IMR-90 (cell line): ENCODE data around the gene MRS2. TPM values are rescaled to one million over a fixed set of nuclear protein-coding genes. Genes with fewer than 3 reads are reported as not detected.

Source experiments
- ATAC-seq: fragments of 200-7000 bp; cut with Tn5 transposase; 2 replicates; pipeline ENCODE4 v1.9.1; 2020; ENCODE audit warnings: low read depth, mild to moderate bottlenecking, moderate library complexity
- BruUV-seq: library from RNA; stranded (reverse); fragments of 400-500 nt; replicated peaks from 2 replicates; lab custom pipeline; 2021; lab: Mats Ljungman, UMichigan
- CTCF ChIA-PET: fragments of 300-600 bp; formaldehyde crosslinking; extraction: SDS; loops from one replicate; lab custom pipeline; 2021; ENCODE audit warnings: antibody characterized with exemption; lab: Yijun Ruan, JAX
- POLR2A ChIA-PET: fragments of 300-600 bp; sonication (Branson Sonifier 250); formaldehyde crosslinking; loops from one replicate; lab custom pipeline; 2022; ENCODE audit warnings: antibody characterized with exemption; ENCODE audit not compliant: unreplicated experiment; lab: Charles Lee
- DNase-seq: peaks from one replicate; pipeline ENCODE4 v3.0.0; 2013
- H2AFZ ChIP-seq: replicated peaks from 2 replicates; pipeline ENCODE3; 2013; ENCODE audit warnings: low read length, mild to moderate bottlenecking; ENCODE audit not compliant: poor library complexity
- H2AK5ac ChIP-seq: 2 replicates; pipeline ENCODE4 v1.6.1; 2013; ENCODE audit warnings: low read depth, low read length, inconsistent platforms
- H2AK9ac ChIP-seq: replicated peaks from 2 replicates; pipeline ENCODE3; 2013; ENCODE audit warnings: mild to moderate bottlenecking, low read depth, low read length, moderate library complexity; ENCODE audit not compliant: poor library complexity
- H2BK120ac ChIP-seq: 2 replicates; pipeline ENCODE4 v1.6.1; 2013; ENCODE audit warnings: low read depth, low read length, inconsistent platforms
- H2BK15ac ChIP-seq: 3 replicates; pipeline ENCODE4 v1.6.1; 2013; ENCODE audit warnings: low read depth, low read length, inconsistent platforms
- H2BK20ac ChIP-seq: 2 replicates; pipeline ENCODE4 v1.6.1; 2013; ENCODE audit warnings: low read depth, mild to moderate bottlenecking, inconsistent platforms, low read length, moderate library complexity
- H2BK5ac ChIP-seq: 2 replicates; pipeline ENCODE4 v1.6.1; 2013; ENCODE audit warnings: mild to moderate bottlenecking, low read depth, low read length, inconsistent platforms; ENCODE audit not compliant: poor library complexity, severe bottlenecking
- H3K14ac ChIP-seq: replicated peaks from 2 replicates; pipeline ENCODE4 v1.6.1; 2013; ENCODE audit warnings: low read depth, low read length, inconsistent platforms
- H3K18ac ChIP-seq: 2 replicates; pipeline ENCODE4 v1.6.1; 2013; ENCODE audit warnings: low read depth, low read length, control low read depth
- H3K23ac ChIP-seq: 2 replicates; pipeline ENCODE4 v1.6.1; 2013; ENCODE audit warnings: low read depth, low read length, inconsistent platforms
- H3K27ac ChIP-seq: 2 replicates; pipeline ENCODE4 v1.5.1; 2013; ENCODE audit warnings: mild to moderate bottlenecking, control low read depth, low read length; ENCODE audit not compliant: insufficient read depth
- H3K27me3 ChIP-seq: 2 replicates; pipeline ENCODE4 v1.6.1; 2013; ENCODE audit warnings: low read length; ENCODE audit not compliant: control insufficient read depth, insufficient read depth
- H3K36me3 ChIP-seq: 2 replicates; pipeline ENCODE4 v1.6.1; 2013; ENCODE audit warnings: low read length, mixed read lengths; ENCODE audit not compliant: control insufficient read depth, insufficient read depth
- H3K4ac ChIP-seq: 2 replicates; pipeline ENCODE4 v1.6.1; 2013; ENCODE audit warnings: low read depth, low read length, inconsistent platforms
- H3K4me1 ChIP-seq: 2 replicates; pipeline ENCODE4 v1.6.1; 2013; ENCODE audit warnings: low read length, mixed read lengths; ENCODE audit not compliant: control insufficient read depth, insufficient read depth
- H3K4me2 ChIP-seq: 2 replicates; pipeline ENCODE4 v1.6.1; 2013; ENCODE audit warnings: low read depth, mild to moderate bottlenecking, control low read depth, low read length, moderate library complexity
- H3K4me3 ChIP-seq: 2 replicates; pipeline ENCODE4 v1.5.1; 2013; ENCODE audit warnings: low read depth, mild to moderate bottlenecking, control low read depth, low read length, moderate library complexity; ENCODE audit not compliant: insufficient read depth
- H3K56ac ChIP-seq: 2 replicates; pipeline ENCODE4 v1.6.1; 2013; ENCODE audit warnings: low read length, inconsistent platforms; ENCODE audit not compliant: insufficient read depth; ENCODE audit errors: extremely low read depth
- H3K79me1 ChIP-seq, 2 experiments: 2 replicates each; pipeline ENCODE4 v1.6.1; 2013; ENCODE audit warnings: low read length in 2 of 2, inconsistent platforms in 1 of 2, low read depth in 1 of 2
- H3K9ac ChIP-seq: 2 replicates; pipeline ENCODE4 v1.6.1; 2013; ENCODE audit warnings: low read depth, low read length, control low read depth
- H3K9me1 ChIP-seq: 2 replicates; pipeline ENCODE4 v1.6.1; 2013; ENCODE audit warnings: low read length, inconsistent platforms; ENCODE audit not compliant: insufficient read depth
- H3K9me3 ChIP-seq: 2 replicates; pipeline ENCODE4 v1.6.1; 2013; ENCODE audit warnings: low read length; ENCODE audit not compliant: control insufficient read depth, insufficient read depth
- H4K20me1 ChIP-seq: 2 replicates; pipeline ENCODE4 v1.6.1; 2013; ENCODE audit warnings: low read length, inconsistent platforms; ENCODE audit not compliant: insufficient read depth
- H4K5ac ChIP-seq: 2 replicates; pipeline ENCODE4 v1.6.1; 2013; ENCODE audit warnings: mild to moderate bottlenecking, low read depth, low read length, control low read depth
- H4K8ac ChIP-seq, 2 experiments: 2 replicates each; pipeline ENCODE4 v1.6.1; 2013; ENCODE audit warnings: low read depth in 2 of 2, low read length in 2 of 2, control low read depth in 1 of 2, inconsistent platforms in 1 of 2
- H4K91ac ChIP-seq: 2 replicates; pipeline ENCODE4 v1.6.1; 2013; ENCODE audit warnings: low read depth, low read length, inconsistent platforms; ENCODE audit not compliant: insufficient read depth
- CEBPB ChIP-seq: IDR thresholded peaks from 2 replicates; pipeline ENCODE4 v1.6.1; 2012; ENCODE audit warnings: low read depth, low read length, improper control_type of control experiment
- FOS ChIP-seq: fragments of 150-350 bp; IDR thresholded peaks from 2 replicates; pipeline ENCODE4 v1.6.1; 2016; ENCODE audit warnings: low read depth, low read length
- RFX5 ChIP-seq: IDR thresholded peaks from 2 replicates; pipeline ENCODE4 v1.8.0; 2012; ENCODE audit warnings: low read depth, mild to moderate bottlenecking, low read length, moderate library complexity
- WGBS, 2 experiments: methylation state at CpG; one replicate each; pipeline versions ENCODE4 v1.1.5 to v1.1.7; 2013; ENCODE audit warnings: missing lambda C conversion rate in 2 of 2; ENCODE audit not compliant: insufficient read length in 1 of 2; ENCODE audit errors: extremely low coverage in 2 of 2; 5-methylcytosine and 5-hydroxymethylcytosine counted together
- dilution Hi-C: fragments of 300-500 bp; cut with HindIII; formaldehyde crosslinking; loops from one replicate; pipeline ENCODE4 v1.14.3; 2018; ENCODE audit warnings: low sequenced_read_pairs; ENCODE audit not compliant: unreplicated experiment
- in situ Hi-C: fragments of 300-500 bp; cut with MboI; formaldehyde crosslinking; loops from 3 replicates; pipeline ENCODE4 v1.14.3; 2019; ENCODE audit warnings: low sequenced_read_pairs, inconsistent platforms, mixed read lengths
- intact Hi-C: fragments of 100-400 bp; cut with micrococcal nuclease; formaldehyde crosslinking; loops from 2 replicates; pipeline ENCODE4 v1.10.0; 2022
- polyA plus RNA-seq, 3 experiments: library from polyadenylated mRNA; depleted of rRNA; stranded (reverse); fragments of >200 nt; gene quantifications; 2 replicates each; pipeline ENCODE4 v1.2.3, GENCODE V29; 2012; ENCODE audit warnings: low replicate concordance in 1 of 3
- total RNA-seq: library from RNA; depleted of rRNA; stranded (reverse); fragments of >200 nt; gene quantifications from 2 replicates; pipeline ENCODE4 v1.2.3, GENCODE V29; 2012
- TF ChIP-seq, protein P1 (sequence below): fragments of 150-350 bp; IDR thresholded peaks from 2 replicates; pipeline ENCODE4 v1.6.1; 2017; ENCODE audit warnings: mild to moderate bottlenecking, antibody characterized with exemption, low read length, low read depth

The MRS2 gene
- total and polyA plus RNA-seq, 2 of the 4 experiments (the other 2 are of a cell fraction) = 8.8 to 11.1 TPM

DNA sequence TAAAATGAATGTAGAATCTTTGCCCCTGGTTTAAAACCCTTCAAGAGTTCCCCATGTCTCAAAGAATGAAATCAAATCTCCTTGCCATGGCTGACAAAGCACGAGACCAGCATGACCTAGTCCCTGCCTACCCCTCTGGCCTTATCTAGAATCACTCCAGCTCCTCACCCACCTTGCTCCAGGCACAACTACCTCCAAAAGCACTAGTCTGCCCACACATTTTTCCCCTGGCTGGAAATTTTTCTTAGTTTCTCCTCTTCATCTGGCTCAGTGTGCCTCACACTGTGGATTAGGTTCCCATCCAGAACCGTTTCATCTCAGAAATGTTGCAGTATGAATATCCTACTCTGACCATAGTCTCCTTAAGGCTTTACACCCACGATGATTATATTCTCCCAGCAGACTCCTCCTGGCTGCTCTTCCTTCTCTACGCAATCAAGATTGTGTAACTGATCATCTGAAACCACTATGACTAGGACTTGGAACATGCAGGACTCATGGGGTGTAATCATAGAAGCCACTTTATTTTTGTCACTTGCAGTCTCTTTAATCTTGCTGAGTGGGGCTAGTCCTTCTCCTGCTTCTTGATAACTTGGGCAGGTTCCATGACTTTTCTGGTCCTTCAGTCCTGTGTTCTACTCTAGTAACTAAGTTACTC is 7.8 kb upstream of the MRS2 start:
- Histone ChIP-seq H3K79me1 (no peaks in the 10 kb centered on the region), H3K23ac (no peak overlapping the region), H3K4me1 (peaks cover 5% of the 10 kb centered on the region), H4K5ac (peak overlapping the region; percentile 55; the same call in 1 of the 2 replicates), H3K9me1 (no peaks in the 10 kb centered on the region), H4K8ac (no peak overlapping the region), H3K36me3 (no peaks in the 10 kb centered on the region), H3K4ac (no peak overlapping the region), H3K27me3 (no peaks in the 10 kb centered on the region), H3K9ac (no peak overlapping the region), H3K56ac (no peak overlapping the region), H3K4me3 (no peak overlapping the region), H3K4me2 (peak overlapping the region; percentile 62; the same call in 1 of the 2 replicates), H2AK9ac (no peak overlapping the region), H4K91ac (no peak overlapping the region), H2BK20ac (no peak overlapping the region), H3K27ac (peak overlapping the region; percentile 68), H4K20me1 (no peaks in the 10 kb centered on the region), H2AK5ac (0 out of 2 replicates have a peak overlapping the region, but pooled peaks have one; percentile 36), H2BK15ac (peak overlapping the region; percentile 20; the same call in 1 of the 3 replicates), H3K9me3 (no peaks in the 10 kb centered on the region; the same call in 1 of the 2 replicates), H2BK120ac (no peak overlapping the region), H3K14ac (no peak overlapping the region), H3K18ac (peak overlapping the region; percentile 89; the same call in 1 of the 2 replicates), H2BK5ac (peak overlapping the region; percentile 81), H2AFZ (no peak overlapping the region)
- dilution Hi-C loops (no loop called here), intact Hi-C loops (no loop called here), in situ Hi-C loops (no loop called here)
- ATAC-seq (peak; percentile 98), DNase-seq (peak; percentile 91)
- POLR2A ChIA-PET = no interaction called here
- CTCF ChIA-PET = no interaction called here
- BruUV-seq = no TSS peak
- peak; percentile 95 for TF ChIP-seq CEBPB
- TF ChIP-seq, protein P1, sequence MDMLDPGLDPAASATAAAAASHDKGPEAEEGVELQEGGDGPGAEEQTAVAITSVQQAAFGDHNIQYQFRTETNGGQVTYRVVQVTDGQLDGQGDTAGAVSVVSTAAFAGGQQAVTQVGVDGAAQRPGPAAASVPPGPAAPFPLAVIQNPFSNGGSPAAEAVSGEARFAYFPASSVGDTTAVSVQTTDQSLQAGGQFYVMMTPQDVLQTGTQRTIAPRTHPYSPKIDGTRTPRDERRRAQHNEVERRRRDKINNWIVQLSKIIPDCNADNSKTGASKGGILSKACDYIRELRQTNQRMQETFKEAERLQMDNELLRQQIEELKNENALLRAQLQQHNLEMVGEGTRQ = no peak
- TF ChIP-seq RFX5 = 0 out of 2 replicates have a peak, but pooled peaks have one; percentile 21
- peak; percentile 62; the same call in 1 of the 2 replicates for TF ChIP-seq FOS
- WGBS, 2 experiments = 50% methylated on average over 1 of the region's 4 CpGs; no CpG with 5 or more reads in 1 of the 2 experiments
